HEK293 (cell line): ENCODE measurements around the gene USP30.

Experiments
- FEZF1 ChIP-seq: fragments of 450-650 bp; formaldehyde crosslinking; IDR thresholded peaks from 2 replicates; pipeline ENCODE4 v1.5.1; 2016; ENCODE audit warnings: missing biosample characterization, missing genetic modification characterization
- GLI4 ChIP-seq: fragments of 450-650 bp; formaldehyde crosslinking; IDR thresholded peaks from 2 replicates; pipeline ENCODE4 v1.5.1; 2016; ENCODE audit warnings: missing biosample characterization, missing genetic modification characterization
- KLF7 ChIP-seq: fragments of 450-650 bp; formaldehyde crosslinking; IDR thresholded peaks from 2 replicates; pipeline ENCODE4 v1.5.1; 2016; ENCODE audit warnings: missing biosample characterization, missing genetic modification characterization, borderline replicate concordance
- KLF8 ChIP-seq: fragments of 450-650 bp; formaldehyde crosslinking; IDR thresholded peaks from 2 replicates; pipeline ENCODE4 v1.5.1; 2016; ENCODE audit warnings: missing biosample characterization, missing genetic modification characterization
- OSR2 ChIP-seq: fragments of 450-650 bp; formaldehyde crosslinking; IDR thresholded peaks from 2 replicates; pipeline ENCODE4 v1.5.1; 2016; ENCODE audit warnings: missing biosample characterization, missing genetic modification characterization
- OVOL3 ChIP-seq: fragments of 450-650 bp; formaldehyde crosslinking; IDR thresholded peaks from 2 replicates; pipeline ENCODE4 v1.5.1; 2016; ENCODE audit warnings: missing biosample characterization, missing genetic modification characterization
- SCRT1 ChIP-seq: fragments of 450-650 bp; formaldehyde crosslinking; IDR thresholded peaks from 2 replicates; pipeline ENCODE4 v1.5.1; 2016; ENCODE audit warnings: missing biosample characterization, missing genetic modification characterization, borderline replicate concordance
- ZBTB8A ChIP-seq: fragments of 450-650 bp; formaldehyde crosslinking; IDR thresholded peaks from 2 replicates; pipeline ENCODE4 v1.5.1; 2016; ENCODE audit warnings: missing biosample characterization, missing genetic modification characterization
- ZFP69B ChIP-seq: fragments of 450-650 bp; formaldehyde crosslinking; IDR thresholded peaks from 2 replicates; pipeline ENCODE4 v1.5.1; 2016; ENCODE audit warnings: missing biosample characterization, missing genetic modification characterization
- ZIC2 ChIP-seq: fragments of 450-650 bp; formaldehyde crosslinking; IDR thresholded peaks from 2 replicates; pipeline ENCODE4 v1.5.1; 2016; ENCODE audit warnings: missing biosample characterization, missing genetic modification characterization
- ZNF146 ChIP-seq: fragments of 450-650 bp; formaldehyde crosslinking; IDR thresholded peaks from 2 replicates; pipeline ENCODE4 v1.5.1; 2016; ENCODE audit warnings: missing biosample characterization, missing genetic modification characterization
- ZNF302 ChIP-seq: fragments of 450-650 bp; formaldehyde crosslinking; IDR thresholded peaks from 2 replicates; pipeline ENCODE4 v1.5.1; 2016; ENCODE audit warnings: missing biosample characterization, missing genetic modification characterization, low read depth
- ZNF324 ChIP-seq: fragments of 450-650 bp; formaldehyde crosslinking; IDR thresholded peaks from 2 replicates; pipeline ENCODE4 v1.5.1; 2016; ENCODE audit warnings: missing biosample characterization, missing genetic modification characterization
- ZNF548 ChIP-seq: fragments of 450-650 bp; formaldehyde crosslinking; IDR thresholded peaks from 2 replicates; pipeline ENCODE4 v1.5.1; 2016; ENCODE audit warnings: missing biosample characterization, missing genetic modification characterization
- ZNF629 ChIP-seq: fragments of 450-650 bp; formaldehyde crosslinking; IDR thresholded peaks from 2 replicates; pipeline ENCODE4 v1.5.1; 2017; ENCODE audit warnings: missing biosample characterization, missing genetic modification characterization
- ZNF76 ChIP-seq: fragments of 450-650 bp; formaldehyde crosslinking; IDR thresholded peaks from 2 replicates; pipeline ENCODE4; 2016; ENCODE audit warnings: low read depth, missing biosample characterization, missing genetic modification characterization, borderline replicate concordance
- ZSCAN16 ChIP-seq: fragments of 450-650 bp; formaldehyde crosslinking; IDR thresholded peaks from 2 replicates; pipeline ENCODE4 v1.5.1; 2016; ENCODE audit warnings: missing biosample characterization, missing genetic modification characterization
- TF ChIP-seq, protein P1 (sequence below): fragments of 450-650 bp; formaldehyde crosslinking; IDR thresholded peaks from 2 replicates; pipeline ENCODE4 v1.5.1; 2016; ENCODE audit warnings: missing biosample characterization, missing genetic modification characterization, low read depth
- TF ChIP-seq, protein P2 (sequence below): fragments of 450-650 bp; formaldehyde crosslinking; conservative IDR thresholded peaks from 2 replicates; pipeline ENCODE4 v1.5.1; 2016; ENCODE audit warnings: low read depth, missing biosample characterization, missing genetic modification characterization
- TF ChIP-seq, protein P3 (sequence below): fragments of 450-650 bp; formaldehyde crosslinking; IDR thresholded peaks from 2 replicates; pipeline ENCODE4 v1.5.1; 2016; ENCODE audit warnings: missing biosample characterization, missing genetic modification characterization
- TF ChIP-seq, protein P4 (sequence below): fragments of 450-650 bp; formaldehyde crosslinking; IDR thresholded peaks from 2 replicates; pipeline ENCODE4 v1.5.1; 2016; ENCODE audit warnings: missing biosample characterization, missing genetic modification characterization
- TF ChIP-seq, protein P5 (sequence below): fragments of 450-650 bp; formaldehyde crosslinking; IDR thresholded peaks from 2 replicates; pipeline ENCODE4 v1.5.1; 2017; ENCODE audit warnings: missing biosample characterization, missing genetic modification characterization
- TF ChIP-seq, protein P6 (sequence below): fragments of 450-650 bp; formaldehyde crosslinking; IDR thresholded peaks from 2 replicates; pipeline ENCODE4 v1.5.1; 2016; ENCODE audit warnings: missing biosample characterization, missing genetic modification characterization

The USP30 gene

DNA sequence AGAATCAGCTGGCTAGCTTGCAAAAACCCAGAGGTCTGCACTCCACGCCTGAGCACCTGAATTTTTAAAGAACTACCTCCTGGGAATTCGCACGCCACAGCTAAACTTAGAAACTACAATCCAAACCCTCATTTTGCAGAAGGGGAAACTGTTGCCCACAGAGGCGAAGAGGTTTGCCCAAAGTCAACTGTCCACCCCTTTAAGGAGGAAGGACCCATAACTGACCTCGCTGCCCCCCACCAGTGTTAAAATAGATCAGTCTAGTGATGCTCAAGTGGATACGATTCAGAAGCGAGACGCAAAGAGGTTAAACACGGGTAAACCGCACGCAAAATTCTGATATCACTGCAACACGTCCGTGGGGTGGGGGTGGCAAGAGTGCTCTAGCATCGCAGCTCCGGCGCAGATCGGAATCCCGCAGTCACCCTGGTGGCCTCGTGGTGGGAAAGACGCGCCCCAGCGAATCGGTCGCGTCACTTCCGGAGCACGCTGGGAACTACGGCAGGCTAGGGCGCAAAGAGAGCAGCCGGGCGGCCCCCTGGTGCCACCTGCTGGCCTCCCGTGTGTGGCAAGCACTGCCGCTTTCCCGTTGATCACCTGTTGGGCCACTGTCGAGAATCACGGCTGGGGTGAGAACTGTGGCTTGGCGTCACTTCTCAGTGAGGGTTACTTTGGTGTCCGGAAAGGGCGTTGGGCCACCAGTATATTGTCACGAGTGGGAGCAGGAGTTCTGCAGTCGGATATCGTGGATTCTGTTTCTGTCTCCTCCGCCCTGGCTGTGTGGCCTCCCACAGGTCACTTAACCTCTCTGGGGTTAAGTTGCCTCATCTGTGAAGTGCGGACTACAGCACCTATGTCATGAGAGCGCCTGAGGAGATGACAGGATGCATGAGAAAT is 40.9 kb downstream of the USP30 start, which contains the start of gene ALKBH2 (continued):
- TF ChIP-seq, protein P1, sequence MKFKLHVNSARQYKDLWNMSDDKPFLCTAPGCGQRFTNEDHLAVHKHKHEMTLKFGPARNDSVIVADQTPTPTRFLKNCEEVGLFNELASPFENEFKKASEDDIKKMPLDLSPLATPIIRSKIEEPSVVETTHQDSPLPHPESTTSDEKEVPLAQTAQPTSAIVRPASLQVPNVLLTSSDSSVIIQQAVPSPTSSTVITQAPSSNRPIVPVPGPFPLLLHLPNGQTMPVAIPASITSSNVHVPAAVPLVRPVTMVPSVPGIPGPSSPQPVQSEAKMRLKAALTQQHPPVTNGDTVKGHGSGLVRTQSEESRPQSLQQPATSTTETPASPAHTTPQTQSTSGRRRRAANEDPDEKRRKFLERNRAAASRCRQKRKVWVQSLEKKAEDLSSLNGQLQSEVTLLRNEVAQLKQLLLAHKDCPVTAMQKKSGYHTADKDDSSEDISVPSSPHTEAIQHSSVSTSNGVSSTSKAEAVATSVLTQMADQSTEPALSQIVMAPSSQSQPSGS = peak; percentile 59
- TF ChIP-seq, protein P2, sequence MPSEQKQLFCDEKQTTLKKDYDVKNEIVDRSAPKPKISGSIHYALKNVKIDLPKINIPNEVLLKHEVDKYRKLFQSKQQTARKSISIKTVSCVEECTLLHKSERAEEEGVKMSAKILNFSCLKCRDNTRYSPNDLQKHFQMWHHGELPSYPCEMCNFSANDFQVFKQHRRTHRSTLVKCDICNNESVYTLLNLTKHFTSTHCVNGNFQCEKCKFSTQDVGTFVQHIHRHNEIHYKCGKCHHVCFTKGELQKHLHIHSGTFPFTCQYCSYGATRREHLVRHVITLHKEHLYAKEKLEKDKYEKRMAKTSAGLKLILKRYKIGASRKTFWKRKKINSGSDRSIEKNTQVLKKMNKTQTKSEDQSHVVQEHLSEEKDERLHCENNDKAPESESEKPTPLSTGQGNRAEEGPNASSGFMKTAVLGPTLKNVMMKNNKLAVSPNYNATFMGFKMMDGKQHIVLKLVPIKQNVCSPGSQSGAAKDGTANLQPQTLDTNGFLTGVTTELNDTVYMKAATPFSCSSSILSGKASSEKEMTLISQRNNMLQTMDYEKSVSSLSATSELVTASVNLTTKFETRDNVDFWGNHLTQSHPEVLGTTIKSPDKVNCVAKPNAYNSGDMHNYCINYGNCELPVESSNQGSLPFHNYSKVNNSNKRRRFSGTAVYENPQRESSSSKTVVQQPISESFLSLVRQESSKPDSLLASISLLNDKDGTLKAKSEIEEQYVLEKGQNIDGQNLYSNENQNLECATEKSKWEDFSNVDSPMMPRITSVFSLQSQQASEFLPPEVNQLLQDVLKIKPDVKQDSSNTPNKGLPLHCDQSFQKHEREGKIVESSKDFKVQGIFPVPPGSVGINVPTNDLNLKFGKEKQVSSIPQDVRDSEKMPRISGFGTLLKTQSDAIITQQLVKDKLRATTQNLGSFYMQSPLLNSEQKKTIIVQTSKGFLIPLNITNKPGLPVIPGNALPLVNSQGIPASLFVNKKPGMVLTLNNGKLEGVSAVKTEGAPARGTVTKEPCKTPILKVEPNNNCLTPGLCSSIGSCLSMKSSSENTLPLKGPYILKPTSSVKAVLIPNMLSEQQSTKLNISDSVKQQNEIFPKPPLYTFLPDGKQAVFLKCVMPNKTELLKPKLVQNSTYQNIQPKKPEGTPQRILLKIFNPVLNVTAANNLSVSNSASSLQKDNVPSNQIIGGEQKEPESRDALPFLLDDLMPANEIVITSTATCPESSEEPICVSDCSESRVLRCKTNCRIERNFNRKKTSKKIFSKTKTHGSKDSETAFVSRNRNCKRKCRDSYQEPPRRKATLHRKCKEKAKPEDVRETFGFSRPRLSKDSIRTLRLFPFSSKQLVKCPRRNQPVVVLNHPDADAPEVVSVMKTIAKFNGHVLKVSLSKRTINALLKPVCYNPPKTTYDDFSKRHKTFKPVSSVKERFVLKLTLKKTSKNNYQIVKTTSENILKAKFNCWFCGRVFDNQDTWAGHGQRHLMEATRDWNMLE (tag by site-specific recombination) = peak; percentile 77
- TF ChIP-seq OVOL3 (tag by site-specific recombination) (0 out of 2 replicates have a peak, but pooled peaks have one; percentile 37), ZSCAN16 (peak; percentile 25; the same call in 1 of the 2 replicates), FEZF1 (peak; percentile 82), ZNF629 (tag by site-specific recombination) (peak; percentile 92), ZFP69B (tag by site-specific recombination) (peak; percentile 66; the same call in 1 of the 2 replicates), OSR2 (tag by site-specific recombination) (0 out of 2 replicates have a peak, but pooled peaks have one; percentile 9), KLF7 (peak; percentile 61; the same call in 1 of the 2 replicates), GLI4 (tag by site-specific recombination) (0 out of 2 replicates have a peak, but pooled peaks have one; percentile 23), ZNF302 (tag by site-specific recombination) (no peak), KLF8 (peak; percentile 68; the same call in 1 of the 2 replicates), ZIC2 (tag by site-specific recombination) (peak; percentile 90), ZNF146 (tag by site-specific recombination) (no peak), ZNF76 (tag by site-specific recombination) (peak; percentile 76; the same call in 1 of the 2 replicates), ZNF548 (no peak), SCRT1 (tag by site-specific recombination) (peak; percentile 99), ZBTB8A (peak; percentile 70; the same call in 1 of the 2 replicates), ZNF324 (tag by site-specific recombination) (no peak; the same call in 1 of the 2 replicates)
- TF ChIP-seq, protein P3, sequence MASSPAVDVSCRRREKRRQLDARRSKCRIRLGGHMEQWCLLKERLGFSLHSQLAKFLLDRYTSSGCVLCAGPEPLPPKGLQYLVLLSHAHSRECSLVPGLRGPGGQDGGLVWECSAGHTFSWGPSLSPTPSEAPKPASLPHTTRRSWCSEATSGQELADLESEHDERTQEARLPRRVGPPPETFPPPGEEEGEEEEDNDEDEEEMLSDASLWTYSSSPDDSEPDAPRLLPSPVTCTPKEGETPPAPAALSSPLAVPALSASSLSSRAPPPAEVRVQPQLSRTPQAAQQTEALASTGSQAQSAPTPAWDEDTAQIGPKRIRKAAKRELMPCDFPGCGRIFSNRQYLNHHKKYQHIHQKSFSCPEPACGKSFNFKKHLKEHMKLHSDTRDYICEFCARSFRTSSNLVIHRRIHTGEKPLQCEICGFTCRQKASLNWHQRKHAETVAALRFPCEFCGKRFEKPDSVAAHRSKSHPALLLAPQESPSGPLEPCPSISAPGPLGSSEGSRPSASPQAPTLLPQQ (tag by site-specific recombination) = peak; percentile 85
- TF ChIP-seq, protein P4, sequence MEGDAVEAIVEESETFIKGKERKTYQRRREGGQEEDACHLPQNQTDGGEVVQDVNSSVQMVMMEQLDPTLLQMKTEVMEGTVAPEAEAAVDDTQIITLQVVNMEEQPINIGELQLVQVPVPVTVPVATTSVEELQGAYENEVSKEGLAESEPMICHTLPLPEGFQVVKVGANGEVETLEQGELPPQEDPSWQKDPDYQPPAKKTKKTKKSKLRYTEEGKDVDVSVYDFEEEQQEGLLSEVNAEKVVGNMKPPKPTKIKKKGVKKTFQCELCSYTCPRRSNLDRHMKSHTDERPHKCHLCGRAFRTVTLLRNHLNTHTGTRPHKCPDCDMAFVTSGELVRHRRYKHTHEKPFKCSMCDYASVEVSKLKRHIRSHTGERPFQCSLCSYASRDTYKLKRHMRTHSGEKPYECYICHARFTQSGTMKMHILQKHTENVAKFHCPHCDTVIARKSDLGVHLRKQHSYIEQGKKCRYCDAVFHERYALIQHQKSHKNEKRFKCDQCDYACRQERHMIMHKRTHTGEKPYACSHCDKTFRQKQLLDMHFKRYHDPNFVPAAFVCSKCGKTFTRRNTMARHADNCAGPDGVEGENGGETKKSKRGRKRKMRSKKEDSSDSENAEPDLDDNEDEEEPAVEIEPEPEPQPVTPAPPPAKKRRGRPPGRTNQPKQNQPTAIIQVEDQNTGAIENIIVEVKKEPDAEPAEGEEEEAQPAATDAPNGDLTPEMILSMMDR = peak; percentile 99
- TF ChIP-seq, protein P5, sequence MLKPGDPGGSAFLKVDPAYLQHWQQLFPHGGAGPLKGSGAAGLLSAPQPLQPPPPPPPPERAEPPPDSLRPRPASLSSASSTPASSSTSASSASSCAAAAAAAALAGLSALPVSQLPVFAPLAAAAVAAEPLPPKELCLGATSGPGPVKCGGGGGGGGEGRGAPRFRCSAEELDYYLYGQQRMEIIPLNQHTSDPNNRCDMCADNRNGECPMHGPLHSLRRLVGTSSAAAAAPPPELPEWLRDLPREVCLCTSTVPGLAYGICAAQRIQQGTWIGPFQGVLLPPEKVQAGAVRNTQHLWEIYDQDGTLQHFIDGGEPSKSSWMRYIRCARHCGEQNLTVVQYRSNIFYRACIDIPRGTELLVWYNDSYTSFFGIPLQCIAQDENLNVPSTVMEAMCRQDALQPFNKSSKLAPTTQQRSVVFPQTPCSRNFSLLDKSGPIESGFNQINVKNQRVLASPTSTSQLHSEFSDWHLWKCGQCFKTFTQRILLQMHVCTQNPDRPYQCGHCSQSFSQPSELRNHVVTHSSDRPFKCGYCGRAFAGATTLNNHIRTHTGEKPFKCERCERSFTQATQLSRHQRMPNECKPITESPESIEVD (tag by site-specific recombination) = no peak
- TF ChIP-seq, protein P6, sequence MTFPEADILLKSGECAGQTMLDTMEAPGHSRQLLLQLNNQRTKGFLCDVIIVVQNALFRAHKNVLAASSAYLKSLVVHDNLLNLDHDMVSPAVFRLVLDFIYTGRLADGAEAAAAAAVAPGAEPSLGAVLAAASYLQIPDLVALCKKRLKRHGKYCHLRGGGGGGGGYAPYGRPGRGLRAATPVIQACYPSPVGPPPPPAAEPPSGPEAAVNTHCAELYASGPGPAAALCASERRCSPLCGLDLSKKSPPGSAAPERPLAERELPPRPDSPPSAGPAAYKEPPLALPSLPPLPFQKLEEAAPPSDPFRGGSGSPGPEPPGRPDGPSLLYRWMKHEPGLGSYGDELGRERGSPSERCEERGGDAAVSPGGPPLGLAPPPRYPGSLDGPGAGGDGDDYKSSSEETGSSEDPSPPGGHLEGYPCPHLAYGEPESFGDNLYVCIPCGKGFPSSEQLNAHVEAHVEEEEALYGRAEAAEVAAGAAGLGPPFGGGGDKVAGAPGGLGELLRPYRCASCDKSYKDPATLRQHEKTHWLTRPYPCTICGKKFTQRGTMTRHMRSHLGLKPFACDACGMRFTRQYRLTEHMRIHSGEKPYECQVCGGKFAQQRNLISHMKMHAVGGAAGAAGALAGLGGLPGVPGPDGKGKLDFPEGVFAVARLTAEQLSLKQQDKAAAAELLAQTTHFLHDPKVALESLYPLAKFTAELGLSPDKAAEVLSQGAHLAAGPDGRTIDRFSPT (tag by site-specific recombination) = peak; percentile 67; the same call in 1 of the 2 replicates
